H54 (cell line): ENCODE data around the gene INHBB.

Experiments used
- DNase-seq: peaks from one replicate; pipeline ENCODE4 v3.0.0; 2011; ENCODE audit warnings: low spot score, mixed read lengths; ENCODE audit not compliant: insufficient read length
- FAIRE-seq: peaks from 3 replicates; lab custom pipeline; 2011; peaks lifted over from hg19 to GRCh38; lab: Jason Lieb, UNC
- POLR2A ChIP-seq: IDR thresholded peaks from 2 replicates; pipeline ENCODE4 v1.6.1; 2011; ENCODE audit warnings: low read depth, mild to moderate bottlenecking, low read length

INHBB gene

DNA sequence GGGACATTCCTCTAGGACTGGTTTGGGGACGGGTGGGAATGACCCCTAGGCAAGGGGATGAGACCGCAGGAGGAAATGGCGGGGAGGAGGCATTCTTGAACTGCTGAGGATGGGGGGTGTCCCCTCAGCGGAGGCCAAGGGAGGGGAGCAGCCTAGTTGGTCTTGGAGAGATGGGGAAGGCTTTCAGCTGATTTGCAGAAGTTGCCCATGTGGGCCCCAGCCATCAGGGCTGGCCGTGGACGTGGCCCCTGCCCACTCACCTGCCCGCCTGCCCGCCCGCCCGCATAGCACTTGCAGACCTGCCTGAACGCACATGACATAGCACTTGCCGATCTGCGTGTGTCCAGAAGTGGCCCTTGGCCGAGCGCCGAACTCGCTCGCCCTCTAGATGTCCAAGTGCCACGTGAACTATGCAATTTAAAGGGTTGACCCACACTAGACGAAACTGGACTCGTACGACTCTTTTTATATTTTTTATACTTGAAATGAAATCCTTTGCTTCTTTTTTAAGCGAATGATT, 4.9 kb downstream of the INHBB start:
- TF ChIP-seq POLR2A = no peak
- FAIRE-seq = no peak

DNA sequence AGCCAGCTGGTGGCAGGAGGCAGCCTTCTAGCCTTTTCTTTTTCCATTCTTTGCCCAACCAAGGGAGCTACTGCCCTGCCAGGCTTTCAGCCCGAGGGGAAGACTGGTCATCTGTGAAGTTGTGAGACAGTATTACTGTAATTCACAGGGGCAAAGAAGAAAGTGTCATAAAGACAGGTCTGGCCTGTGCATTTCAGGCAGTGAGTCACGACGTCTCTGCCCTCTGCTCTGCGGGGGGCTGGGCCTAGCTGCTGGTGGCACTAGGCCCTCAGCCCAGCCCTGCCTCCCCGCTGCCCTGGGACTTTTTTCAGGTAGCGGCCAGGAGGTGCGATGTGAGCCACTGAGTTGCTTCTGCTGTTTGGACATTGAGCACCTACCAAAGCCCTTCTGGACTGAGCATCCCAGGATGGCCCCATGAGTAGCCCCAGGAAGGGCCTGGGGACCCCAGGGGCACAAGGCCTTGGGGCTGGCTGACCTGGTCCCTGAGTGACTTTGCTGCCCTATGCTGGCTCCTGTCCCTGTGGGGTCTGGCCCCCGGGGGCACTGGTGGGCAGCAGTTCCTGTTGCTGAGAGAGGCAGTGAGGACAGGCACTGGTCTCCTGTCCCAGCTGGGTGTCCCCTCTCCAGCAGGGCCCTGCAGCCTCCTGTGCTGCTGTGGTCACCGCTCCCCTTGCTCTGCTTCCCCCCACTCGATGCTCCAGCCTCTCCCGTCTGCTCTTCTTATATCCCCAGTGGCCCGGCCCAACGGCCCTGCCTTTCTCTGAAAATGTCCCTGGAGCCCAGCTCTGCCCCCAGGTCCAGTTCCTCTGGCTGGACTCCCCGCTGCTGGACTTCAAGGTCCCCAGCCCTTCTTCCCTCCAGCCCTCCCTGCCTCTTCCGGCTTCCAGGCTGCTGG, 7.0 kb downstream of the INHBB start:
- peak; percentile 63 for DNase-seq
- TF ChIP-seq POLR2A = no peak
- no peak for FAIRE-seq

More for the DNA sequence above, 4.9 kb downstream of the INHBB start:
- DNase-seq = no peak

DNA sequence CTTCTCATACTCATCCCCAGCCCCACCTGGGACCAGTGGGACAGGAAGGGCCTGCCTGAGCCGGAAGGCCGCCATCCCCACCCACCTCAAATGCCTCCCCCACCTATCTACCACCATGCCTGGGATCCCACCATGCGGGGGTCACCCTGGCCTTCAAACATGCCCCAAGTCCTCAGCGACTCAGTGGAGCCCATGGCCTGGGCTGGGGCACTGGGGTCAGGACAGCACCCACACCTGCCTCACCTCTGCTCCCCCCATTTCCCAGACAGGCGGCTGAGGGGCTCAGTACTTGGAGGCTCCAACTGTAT, 7.6 kb downstream of the INHBB start:
- TF ChIP-seq POLR2A = no peak
- DNase-seq = no peak

DNA sequence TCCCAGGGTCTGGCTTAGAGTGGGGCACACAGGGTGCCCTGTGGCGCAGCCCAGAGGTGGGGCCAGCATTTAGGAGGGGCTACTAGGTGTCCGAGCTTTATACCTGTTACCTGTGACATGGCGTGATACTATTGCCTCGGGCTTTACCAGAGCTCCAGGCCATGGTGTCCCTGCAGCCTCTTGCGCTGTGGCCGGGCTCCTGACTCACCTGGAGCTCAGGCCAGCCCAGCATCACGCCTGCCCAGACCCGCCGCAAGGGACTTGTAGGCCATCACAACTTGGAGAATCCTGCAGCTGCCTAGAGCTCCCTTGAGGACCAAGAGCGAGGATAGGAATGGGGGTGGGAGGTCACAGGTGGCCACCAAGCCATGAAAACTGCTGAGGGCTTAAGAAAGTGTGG, 8.0 kb downstream of the INHBB start:
- no peak for FAIRE-seq

More for the DNA sequence above, 7.6 kb downstream of the INHBB start:
- no peak for FAIRE-seq

DNA sequence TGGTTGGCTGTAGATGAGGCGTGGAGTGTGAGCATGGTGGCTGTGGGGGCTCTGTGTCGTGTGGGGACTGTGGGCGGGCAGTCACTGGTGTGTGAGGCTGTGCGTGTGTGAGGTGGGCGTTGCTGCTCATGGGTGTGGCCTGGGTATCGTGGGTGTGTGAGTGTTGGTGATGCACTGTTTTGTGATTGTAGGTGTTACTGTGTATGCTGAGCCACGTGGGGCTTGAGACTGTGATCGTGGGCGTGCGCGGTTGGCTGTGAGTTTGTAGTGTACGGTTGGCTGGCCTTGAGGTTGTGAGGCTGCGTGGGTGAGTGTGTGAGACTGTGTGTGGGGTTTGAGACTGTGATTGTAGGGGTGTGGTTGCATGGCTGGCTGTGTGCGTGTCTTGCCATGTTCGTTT, 8.5 kb downstream of the INHBB start:
- TF ChIP-seq POLR2A = no peak
- FAIRE-seq (no peak), DNase-seq (no peak)

More for the DNA sequence above, 8.0 kb downstream of the INHBB start:
- DNase-seq = no peak
- TF ChIP-seq POLR2A = no peak

DNA sequence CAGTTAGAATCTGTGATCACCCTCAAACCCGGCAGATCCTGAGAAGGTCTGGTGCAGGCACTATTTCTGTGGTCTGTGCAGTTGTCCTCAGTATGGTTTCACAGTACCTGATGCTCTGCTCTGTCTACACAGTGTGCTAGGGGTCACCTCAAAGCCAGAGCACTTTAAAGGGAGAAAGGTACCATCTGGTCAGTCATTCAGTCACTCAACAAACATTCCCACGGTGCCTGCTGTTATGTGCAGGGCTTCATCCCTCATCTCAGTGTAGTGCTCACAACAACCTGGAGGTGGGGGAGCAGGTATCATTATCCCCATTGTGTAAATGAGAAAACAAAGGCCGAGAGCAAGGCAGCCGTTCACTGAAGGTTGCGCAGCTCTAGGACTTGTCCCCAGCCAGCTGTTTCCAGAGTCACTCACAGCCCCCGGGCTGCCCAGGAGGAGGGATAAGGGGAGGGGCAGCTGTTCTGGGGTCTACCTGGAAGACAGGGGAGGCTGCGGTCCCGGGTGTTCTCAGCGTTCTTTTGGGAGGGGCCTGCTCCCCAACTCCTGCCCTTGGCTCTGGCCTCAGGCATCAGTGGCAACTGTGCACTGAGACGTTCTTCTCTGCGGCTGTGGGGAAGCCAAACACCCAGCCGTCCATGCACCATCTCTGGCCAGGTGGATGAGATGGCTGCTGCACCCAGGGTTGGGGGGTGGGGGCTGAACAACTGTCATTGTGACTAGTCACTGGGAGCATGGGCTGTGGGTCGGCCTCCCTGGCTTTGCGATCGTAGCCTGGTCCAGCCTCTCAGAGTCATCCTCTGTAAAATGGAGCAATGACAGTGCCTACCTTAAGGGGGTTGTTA, 9.2 kb downstream of the INHBB start:
- DNase-seq (no peak), FAIRE-seq (no peak)

DNA sequence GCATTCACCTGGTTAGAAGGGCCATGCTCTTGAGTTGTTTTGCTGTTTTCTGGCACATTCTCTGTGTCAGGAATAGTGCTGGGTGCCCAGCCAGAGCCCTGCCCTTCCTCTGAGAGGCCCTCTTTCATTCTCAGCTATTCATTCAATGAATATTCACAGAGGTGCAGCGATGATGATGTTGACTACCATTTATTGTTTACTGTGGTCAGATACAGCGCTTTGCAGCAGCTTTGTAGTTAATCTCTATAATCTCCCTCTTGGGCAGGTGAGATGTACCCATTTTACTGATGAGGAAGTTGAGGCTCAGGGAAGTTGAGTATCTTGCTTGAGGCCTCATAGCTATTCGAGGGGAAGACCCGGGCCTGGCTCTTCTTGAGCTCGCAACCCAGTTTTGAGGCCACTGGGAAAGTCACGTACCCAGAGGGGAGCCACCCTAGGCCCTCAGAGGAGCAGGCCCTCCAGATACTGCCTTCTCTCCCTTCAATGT, 9.9 kb downstream of the INHBB start:
- FAIRE-seq (no peak), DNase-seq (no peak)
- TF ChIP-seq POLR2A = no peak

More for the DNA sequence above, 9.2 kb downstream of the INHBB start:
- no peak for TF ChIP-seq POLR2A

DNA sequence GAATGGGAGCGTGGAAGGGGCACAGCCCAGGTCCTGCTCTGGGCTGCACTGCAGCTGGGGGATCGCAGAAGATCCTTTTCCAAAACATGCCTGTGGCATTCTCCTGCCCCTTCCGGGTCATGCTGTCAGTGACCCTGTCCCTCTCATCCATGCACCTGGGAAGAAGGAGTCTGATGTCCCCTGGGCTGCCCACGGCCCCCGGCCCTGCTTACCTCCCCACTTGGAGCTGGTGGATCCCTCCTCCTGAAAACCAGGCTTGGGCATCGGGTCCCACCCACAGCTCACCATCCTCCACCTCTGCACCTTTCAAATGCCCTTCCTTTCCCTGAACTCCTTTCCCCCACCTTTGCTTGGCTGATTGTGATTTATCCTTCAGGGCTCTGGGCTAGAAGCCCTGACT, 11.8 kb downstream of the INHBB start:
- no peak for TF ChIP-seq POLR2A
- DNase-seq = no peak
- no peak for FAIRE-seq

DNA sequence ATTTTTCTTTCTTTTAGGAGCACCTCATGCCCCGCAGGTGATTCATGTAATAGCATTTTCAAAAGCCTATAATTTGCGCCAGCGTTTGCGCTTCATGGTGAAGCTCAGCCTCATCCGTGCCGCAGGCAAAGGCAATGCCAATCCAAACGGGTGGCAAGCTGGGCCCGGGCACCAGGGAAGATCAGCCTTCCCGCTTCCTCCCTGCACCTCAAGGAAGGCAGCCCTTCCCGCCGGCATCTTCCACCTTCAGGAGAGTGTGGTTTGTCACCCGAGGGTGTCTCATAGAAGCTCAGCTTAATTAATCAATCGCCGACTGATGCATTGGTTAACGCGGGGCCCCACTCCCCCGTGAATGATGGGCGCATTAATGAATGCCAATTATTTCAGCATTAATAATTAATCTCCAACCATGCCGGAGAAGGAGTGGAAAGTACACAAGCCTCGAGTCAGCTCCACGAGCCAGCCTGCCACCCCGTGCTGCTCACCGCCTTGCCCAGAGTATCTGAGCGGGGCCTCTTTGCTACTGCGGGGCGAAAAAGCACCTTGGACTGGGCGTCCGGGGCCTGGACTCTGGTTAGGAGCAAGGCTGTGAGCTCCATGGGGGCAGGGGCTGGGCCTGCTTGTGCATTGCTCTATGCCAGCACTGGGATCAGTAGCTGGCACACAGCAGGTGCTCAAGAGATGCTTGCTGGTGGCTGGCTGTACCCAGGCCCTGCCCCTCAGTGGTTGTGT, 13.0 kb downstream of the INHBB start:
- DNase-seq (no peak), FAIRE-seq (no peak)
- no peak for TF ChIP-seq POLR2A

DNA sequence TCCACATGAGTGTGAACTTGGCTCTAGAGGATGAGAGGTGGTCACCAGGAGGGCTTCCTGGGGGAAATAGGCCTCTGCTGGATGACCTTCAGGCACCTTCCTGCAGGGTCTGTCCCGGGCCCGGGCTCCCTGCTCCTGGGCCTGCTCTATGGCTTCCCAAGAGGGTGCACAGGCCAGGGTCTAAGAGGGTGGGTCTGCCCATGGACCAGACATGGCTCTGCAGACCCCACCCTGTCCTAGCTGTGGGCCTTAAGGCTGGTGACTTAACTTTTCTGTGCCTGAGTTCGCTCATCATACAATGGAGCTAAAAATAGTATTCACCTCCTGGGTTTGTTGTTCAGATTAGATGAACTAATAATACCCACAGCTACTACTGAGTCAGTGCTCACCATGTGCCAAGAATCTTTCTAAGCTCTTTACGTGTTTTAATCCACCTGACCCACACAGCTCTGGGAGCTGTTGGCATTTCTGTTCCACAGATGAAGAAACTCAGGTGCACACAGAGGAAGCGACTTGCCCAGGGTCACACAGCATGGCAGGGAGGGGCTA, 14.4 kb downstream of the INHBB start:
- TF ChIP-seq POLR2A = no peak
- DNase-seq (no peak), FAIRE-seq (no peak)

DNA sequence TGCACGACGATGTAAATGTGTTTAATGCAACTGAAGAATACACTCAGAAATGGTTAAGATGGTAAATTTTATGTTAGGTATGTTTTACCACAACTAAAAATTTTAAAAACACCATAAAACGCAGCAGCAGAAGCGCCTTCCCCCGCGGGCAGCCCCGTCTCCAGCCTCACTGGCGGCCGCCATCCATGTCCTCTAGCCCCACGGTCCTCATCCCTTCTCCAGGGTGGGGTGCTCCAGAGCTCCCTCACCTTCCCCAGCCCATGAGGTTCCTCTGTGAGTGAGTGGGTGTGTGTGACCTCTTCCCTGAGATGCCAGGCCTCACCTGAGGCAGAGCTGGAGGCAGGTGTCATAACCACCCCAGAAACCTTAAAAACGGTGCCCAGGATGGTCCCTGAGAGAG, 17.0 kb downstream of the INHBB start:
- no peak for FAIRE-seq
- TF ChIP-seq POLR2A = no peak

DNA sequence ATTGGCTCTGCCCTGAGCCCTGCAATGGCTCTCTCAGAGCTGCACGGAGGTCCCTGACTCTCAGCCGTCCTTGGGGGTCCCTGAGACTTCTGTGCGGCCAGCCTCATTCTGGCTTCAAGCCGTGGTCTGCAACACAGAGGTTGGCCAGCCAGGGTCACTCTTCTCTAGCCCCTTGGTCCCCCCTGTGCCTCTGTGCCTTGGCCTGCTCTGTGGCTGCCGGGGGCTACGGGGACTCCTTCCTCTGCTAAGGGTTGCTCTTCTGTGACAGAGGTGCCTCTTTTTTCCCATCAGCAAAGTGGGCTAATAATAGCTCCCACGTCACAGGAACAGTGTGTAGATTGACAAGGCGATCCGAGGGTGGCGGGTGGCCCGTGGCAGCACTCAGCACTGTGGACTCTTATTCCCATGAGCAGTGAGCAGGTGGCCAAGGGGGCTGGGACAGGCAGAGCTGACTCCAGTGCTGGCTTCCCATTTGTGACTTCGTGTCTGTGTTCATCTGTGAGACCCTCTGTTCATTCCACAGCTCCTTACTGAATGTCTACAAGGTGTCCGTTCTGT, 19.4 kb downstream of the INHBB start:
- no peak for TF ChIP-seq POLR2A
- no peak for DNase-seq
- no peak for FAIRE-seq

More for the DNA sequence above, 17.0 kb downstream of the INHBB start:
- no peak for DNase-seq

DNA sequence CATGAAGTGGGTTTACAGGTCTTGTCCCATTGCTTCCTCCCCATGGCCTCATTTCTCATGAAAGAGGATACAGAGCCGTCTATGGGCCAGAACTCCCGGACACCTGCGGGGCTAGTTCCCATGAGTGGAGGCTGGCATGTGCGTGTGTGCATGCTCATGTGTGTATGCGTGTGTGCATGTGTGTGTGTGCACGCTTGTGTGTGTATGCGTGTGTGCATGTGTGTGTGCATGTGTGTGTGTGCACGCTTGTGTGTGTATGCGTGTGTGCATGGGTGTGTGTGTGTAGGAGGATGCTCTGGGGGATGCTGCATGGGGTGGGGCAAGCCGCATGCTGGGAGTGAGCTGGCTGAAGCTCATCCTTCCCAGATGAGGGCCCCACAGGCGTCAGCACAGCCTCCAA, 20.8 kb downstream of the INHBB start:
- FAIRE-seq = no peak
- DNase-seq = no peak
- TF ChIP-seq POLR2A = no peak
